Stimulated activated CD8-positive, alpha-beta memory T cell treated with anti-CD3 and anti-CD28 coated beads, Interleukin-4, amount 100 ng/mL, for 4 hours (primary cell): ENCODE measurements around the gene TBL1X.

Source experiments
- DNase-seq, 2 donors: peaks; one replicate each; pipeline ENCODE4 v3.0.0-alpha.2; 2020; ENCODE audit warnings: low read depth in 2 of 2, low spot score in 1 of 2

The TBL1X gene

DNA sequence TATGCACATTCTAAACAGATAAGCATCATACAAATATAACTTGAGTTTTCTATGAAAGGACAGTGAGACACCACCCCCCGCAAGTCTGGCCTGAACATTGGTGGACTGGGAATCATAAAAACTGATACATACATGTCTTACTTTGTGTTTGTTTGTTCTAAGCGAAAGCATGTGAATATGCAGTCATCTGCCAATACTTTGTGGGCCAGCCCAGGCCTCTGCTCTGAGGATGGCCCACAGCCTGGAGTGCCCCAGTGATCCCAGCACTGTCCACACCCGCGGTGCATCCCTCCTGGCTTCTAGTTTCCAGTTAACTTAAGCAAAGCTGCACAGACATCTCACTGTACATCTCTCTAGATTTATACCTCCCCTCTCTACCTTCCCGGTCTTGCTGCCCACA lies 154.3 kb downstream of the TBL1X start:
- DNase-seq: no peak

GRCh38 chrX:9619581-9619980 lies 154.7 kb downstream of the TBL1X start:
- DNase-seq: no peak

- no peak for DNase-seq
Measured at GRCh38 chrX:9622128-9622527, 157.3 kb downstream of the TBL1X start.

GRCh38 chrX:9626379-9626778 lies 161.5 kb downstream of the TBL1X start:
- no peak for DNase-seq

DNA sequence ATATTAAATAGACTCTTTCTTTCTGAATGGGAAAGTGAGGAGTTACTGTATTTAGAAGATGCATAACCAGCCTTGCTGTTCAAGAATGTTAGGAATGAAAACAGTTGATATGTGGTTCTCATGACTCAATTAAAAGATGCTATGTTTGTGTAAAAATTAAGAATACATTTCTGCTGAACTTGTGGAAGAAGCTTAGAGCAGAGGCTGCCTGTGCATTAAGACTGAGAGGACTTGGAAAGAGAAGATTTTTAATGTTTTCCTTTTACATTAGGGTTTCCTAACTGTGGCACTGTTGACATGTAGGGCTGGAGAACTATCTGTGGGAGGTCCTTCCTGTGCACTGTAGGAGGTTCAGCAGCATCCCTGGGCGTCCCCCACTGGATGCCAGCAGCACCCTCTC lies 163.1 kb downstream of the TBL1X start:
- no peak for DNase-seq

- DNase-seq: no peak
Measured at GRCh38 chrX:9628779-9629493, 164.1 kb downstream of the TBL1X start.

DNA sequence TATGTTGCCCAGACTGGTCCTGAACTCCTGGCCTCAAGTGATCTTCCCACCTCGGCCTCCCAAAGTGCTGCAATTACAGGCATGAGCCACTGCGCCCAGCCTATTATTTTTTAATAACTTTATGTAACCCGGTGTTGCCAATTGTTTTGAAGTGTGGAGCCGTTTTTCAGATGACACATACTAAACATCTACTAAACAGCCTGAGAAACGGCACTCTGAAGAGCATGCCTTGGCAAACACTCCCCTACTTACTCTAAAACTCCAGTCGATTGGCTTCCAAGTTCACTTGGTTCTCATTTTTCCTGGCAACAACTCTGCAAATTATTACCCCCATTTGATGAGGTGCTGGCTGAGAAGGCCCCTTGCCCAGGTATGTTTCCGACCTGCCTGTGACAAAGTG lies 169.7 kb downstream of the TBL1X start:
- no peak for DNase-seq

DNA sequence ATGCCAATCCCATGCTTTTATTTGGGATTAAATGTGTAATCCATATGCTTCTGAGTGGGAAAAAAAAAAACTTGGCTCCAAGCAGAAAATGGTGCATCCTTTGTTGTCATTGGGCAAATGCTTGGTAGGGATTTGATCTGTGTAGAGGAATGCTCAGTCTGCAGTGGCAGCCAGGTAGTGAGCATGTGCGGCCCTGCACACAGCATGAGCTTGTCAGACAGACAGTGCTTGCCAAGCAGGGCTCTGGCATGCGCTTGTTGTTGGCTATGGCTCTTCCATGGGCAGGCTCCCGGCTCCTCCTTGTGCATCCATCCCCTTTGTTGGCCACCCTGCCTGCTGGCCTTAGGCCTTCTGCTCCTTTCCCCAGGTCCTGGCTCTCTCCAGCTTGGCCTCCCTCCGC lies 170.5 kb downstream of the TBL1X start:
- no peak for DNase-seq

- DNase-seq: no peak
Measured at GRCh38 chrX:9635803-9636202, 170.9 kb downstream of the TBL1X start.

DNA sequence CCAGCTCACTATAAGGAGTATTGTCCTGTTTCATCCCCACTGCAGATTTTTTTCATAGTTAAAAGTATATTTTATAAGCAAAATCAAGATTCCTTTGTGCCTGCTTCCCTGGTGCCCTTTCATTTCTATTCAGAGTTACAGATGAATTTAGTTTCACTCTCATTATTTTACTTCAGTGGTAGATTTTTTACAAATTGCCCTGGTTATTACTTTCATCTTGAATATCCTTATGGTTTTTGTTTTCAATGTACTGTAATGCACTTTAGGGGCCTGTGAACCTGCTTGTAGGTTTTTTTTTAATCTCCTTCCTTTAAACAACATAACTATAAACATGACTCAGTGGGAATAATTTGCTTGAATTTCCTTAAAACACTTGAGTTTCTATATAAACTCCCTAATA lies 174.0 kb downstream of the TBL1X start:
- DNase-seq: no peak

DNA sequence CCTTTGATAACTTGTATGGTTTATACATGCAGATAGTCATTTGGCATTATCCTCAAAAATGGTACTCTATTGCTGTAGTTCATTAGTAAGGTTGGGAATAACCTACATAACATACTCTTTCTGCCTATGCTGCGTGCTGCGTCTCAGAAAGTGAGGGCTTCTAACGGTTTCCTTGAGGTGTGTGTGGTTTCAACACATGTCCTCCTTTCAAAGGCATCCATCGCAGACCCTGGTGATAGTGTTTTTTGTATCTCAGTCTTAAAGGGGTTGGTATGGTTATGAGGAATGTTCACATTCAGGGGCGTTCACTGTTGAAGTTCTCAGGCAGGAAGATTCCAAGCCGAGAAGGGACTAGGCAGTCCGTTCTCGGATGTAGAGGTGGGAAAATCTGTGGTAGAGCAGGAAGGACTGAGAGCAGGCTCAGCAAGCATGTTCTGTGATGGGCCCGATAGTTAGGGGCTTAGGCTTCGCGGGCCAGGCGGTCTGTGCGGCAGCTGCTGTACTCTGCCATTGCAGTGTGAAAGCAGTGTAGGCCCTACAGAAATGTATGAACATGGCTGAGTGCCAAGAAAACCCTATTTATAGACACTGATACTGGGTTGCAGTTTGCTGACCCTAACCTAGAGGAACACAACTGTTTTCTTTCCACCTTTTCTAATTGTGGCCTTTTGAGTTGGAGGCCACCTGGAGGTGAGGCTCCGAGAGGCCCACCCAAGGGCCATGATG lies 177.6 kb downstream of the TBL1X start:
- DNase-seq: no peak

GRCh38 chrX:9643807-9644206 lies 178.9 kb downstream of the TBL1X start:
- no peak for DNase-seq

GRCh38 chrX:9644335-9644734 lies 179.5 kb downstream of the TBL1X start:
- DNase-seq: peak in 1 of 2 donors; percentile 11

DNA sequence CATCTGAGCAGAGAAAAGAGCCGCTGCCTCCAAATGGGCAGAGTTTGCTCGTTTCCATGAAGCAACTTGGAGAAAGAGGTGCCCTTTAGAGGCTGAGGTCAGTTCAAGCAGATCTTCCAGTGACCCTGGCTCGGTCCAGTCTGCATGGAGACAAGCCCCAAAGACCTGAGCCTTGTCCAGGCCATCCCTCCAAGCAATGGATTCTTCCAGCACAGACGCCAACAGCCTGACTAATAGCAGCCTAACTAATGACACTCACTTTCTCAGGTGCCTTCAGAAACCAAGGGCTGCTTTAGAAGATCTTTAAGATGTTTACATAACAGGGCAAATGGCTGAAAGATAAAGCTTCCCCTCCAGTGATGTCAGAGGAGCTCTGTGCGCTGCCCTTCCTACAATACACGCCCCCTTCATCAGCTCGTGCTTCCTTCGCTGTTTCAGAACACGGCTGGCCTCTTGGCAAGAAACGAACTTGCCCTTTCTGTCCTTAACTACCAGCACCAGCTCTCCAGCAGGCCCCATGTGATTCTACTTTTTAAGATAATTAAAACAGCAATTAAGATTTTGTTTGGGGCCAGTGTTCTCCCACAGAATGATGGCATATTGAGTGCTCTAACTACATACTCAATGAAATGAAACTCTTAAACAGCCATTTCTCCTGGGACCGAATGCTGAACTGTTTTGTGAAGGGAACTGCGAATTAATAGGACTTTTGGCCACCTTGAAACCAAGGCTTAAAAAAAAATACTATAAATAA lies 181.8 kb downstream of the TBL1X start:
- no peak for DNase-seq

- DNase-seq: no peak
Measured at GRCh38 chrX:9647431-9647830, 182.6 kb downstream of the TBL1X start.

GRCh38 chrX:9650091-9650490 lies 185.2 kb downstream of the TBL1X start:
- no peak for DNase-seq

DNA sequence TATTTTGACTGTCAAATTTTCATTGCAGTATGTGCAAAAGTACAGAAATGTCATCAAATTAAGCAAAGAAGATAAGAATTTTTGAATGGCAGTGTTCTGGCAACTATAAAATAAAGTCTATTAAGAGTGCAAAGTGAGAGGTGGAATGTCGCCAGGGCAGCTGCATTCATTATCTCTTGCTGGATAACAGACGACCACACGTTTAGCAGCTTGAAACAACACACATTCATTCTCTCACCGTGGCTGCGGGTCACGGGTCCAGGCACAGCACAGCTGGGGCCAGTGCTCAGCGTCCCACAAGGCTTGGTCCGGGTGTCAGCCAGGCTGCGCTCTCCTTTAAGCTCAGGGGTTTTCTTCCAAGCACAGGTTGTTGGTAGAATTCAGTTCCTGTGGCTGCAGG lies 186.9 kb downstream of the TBL1X start:
- DNase-seq: no peak

- no peak for DNase-seq
Measured at GRCh38 chrX:9654929-9655328, 190.1 kb downstream of the TBL1X start.

DNA sequence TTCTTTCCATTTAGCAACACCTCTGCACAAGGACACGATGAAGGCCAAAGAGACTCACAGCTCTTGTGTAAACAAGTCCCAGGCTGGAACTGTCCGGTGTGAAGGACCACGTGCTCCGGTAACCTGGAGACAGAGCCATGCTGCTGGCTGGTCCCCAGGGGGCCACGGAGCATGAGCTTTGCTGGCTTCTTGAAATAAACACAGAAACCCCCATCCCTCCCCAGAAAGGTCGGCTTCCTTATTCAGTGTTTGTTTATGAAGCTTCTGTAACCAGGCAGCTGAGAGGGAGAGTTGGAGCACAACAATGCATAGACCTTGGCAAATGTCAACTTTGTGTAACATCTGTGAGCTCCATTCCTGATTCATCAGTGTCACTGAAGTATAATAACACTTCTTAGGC lies 191.4 kb downstream of the TBL1X start:
- no peak for DNase-seq

- no peak for DNase-seq
Measured at GRCh38 chrX:9656871-9657270, 192.0 kb downstream of the TBL1X start.

- no peak for DNase-seq
Measured at GRCh38 chrX:9657590-9658256, 192.9 kb downstream of the TBL1X start.

GRCh38 chrX:9658409-9658808 lies 193.6 kb downstream of the TBL1X start:
- DNase-seq: no peak
